HG03097 (cell line): Measurements from ENCODE around the gene MYO15B.
"Not testable (repeated sequence)": the region's sequence is repeated elsewhere in the genome, so short reads cannot be mapped to it uniquely, and the experiment has no call there.

Source experiments
- ATAC-seq: cut with Tn5 transposase; IDR thresholded peaks from one replicate; pipeline ENCODE4 v1.9.1; 2021; ENCODE audit not compliant: unreplicated experiment, low FRiP score

The MYO15B gene

GRCh38 chr17:75575197-75575596 lies 12.4 kb upstream of the MYO15B start:
- ATAC-seq: no peak

GRCh38 chr17:75575728-75576127 lies 11.9 kb upstream of the MYO15B start:
- no peak for ATAC-seq

GRCh38 chr17:75576661-75577060 lies 10.9 kb upstream of the MYO15B start:
- ATAC-seq: no peak

- ATAC-seq: not testable (repeated sequence)
Observed at GRCh38 chr17:75581121-75581725, 6.4 kb upstream of the MYO15B start.

- ATAC-seq: not testable (repeated sequence)
Observed at GRCh38 chr17:75583197-75583596, 4.4 kb upstream of the MYO15B start.

- ATAC-seq: no peak
Observed at GRCh38 chr17:75584849-75585175, 2.8 kb upstream of the MYO15B start.

- peak; percentile 12 for ATAC-seq
Observed at GRCh38 chr17:75588596-75589011, 1.0 kb downstream of the MYO15B start.

GRCh38 chr17:75589012-75589918 lies 1.7 kb downstream of the MYO15B start:
- ATAC-seq: peak; percentile 74

GRCh38 chr17:75589919-75590303 lies 2.3 kb downstream of the MYO15B start:
- no peak for ATAC-seq

- ATAC-seq: no peak
Observed at GRCh38 chr17:75590314-75590761, 2.7 kb downstream of the MYO15B start.

- no peak for ATAC-seq
Observed at GRCh38 chr17:75590849-75591721, 3.5 kb downstream of the MYO15B start.

- ATAC-seq: no peak
Observed at GRCh38 chr17:75591722-75592302, 4.2 kb downstream of the MYO15B start.

GRCh38 chr17:75592348-75593020 lies 4.9 kb downstream of the MYO15B start:
- no peak for ATAC-seq

- ATAC-seq: not testable (repeated sequence)
Observed at GRCh38 chr17:75593430-75593829, 5.8 kb downstream of the MYO15B start.

- ATAC-seq: no peak
Observed at GRCh38 chr17:75594499-75595283, 7.1 kb downstream of the MYO15B start.

GRCh38 chr17:75595284-75595919 lies 7.8 kb downstream of the MYO15B start:
- ATAC-seq: no peak

GRCh38 chr17:75595920-75596313 lies 8.3 kb downstream of the MYO15B start:
- no peak for ATAC-seq

- ATAC-seq: no peak
Observed at GRCh38 chr17:75596320-75597087, 8.9 kb downstream of the MYO15B start.
